GM12873 (cell line): ENCODE results near the gene RPS21.

Experiments used
- CTCF ChIP-seq: IDR thresholded peaks from 2 replicates; pipeline ENCODE4 v1.5.1; 2012; ENCODE audit warnings: low read depth, mild to moderate bottlenecking, moderate library complexity, low read length, control low read depth; ENCODE audit not compliant: insufficient read depth; ENCODE audit errors: missing control alignments

RPS21 gene

GRCh38 chr20:62406635-62407176 lies 19.8 kb downstream of the RPS21 start:
- TF ChIP-seq CTCF, result no peak

- TF ChIP-seq CTCF, result peak; percentile 18
Measured at GRCh38 chr20:62407221-62407992, 20.5 kb downstream of the RPS21 start, which contains the start of gene CABLES2. Gene CABLES2 (minus strand): TSS chr20:62407285. CDS start chr20:62407276, 9 bp downstream.

GRCh38 chr20:62408055-62408454 lies 21.2 kb downstream of the RPS21 start:
- no peak for TF ChIP-seq CTCF

GRCh38 chr20:62408640-62409039 lies 21.7 kb downstream of the RPS21 start:
- no peak for TF ChIP-seq CTCF

GRCh38 chr20:62409086-62409853 lies 22.4 kb downstream of the RPS21 start:
- TF ChIP-seq CTCF, result no peak

- peak; percentile 70 for TF ChIP-seq CTCF
Measured at GRCh38 chr20:62409931-62410745, 23.2 kb downstream of the RPS21 start.
